ENCODE data around the gene C10orf67. TPM values are rescaled to one million over a fixed set of nuclear protein-coding genes. Genes with fewer than 3 reads are reported as not detected.

Gene C10orf67
- total and polyA plus RNA-seq, 2 of the 8 experiments (the other 6 are each of a cell fraction or from before 2014, with no cell fraction given): 0.05 to 0.11 TPM

DNA sequence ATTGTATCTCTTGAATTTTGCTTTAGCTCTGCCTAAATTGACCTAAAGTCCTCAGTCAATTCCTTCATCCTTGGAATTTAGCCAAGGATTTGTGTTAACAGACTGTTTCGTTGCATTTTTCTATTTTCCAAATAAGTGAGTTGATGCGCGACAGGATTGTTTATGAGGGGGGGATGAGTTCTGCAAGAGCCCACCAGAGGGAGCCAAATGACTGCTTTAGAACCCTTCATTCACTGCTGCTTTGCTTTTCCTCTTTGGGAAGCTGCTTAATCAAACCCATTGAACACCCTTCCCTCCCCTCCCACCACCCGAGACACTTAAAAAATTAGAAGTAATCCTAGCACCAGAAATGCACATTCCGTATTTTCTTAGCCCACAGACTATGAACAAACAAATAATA is 186.2 kb downstream of the C10orf67 start:
- DNase-seq (ENCODE audit: low read depth in 1 of 2, low spot score in 2 of 2): peak in 1 of 2 experiments; percentile 58
- TF ChIP-seq, protein P1, sequence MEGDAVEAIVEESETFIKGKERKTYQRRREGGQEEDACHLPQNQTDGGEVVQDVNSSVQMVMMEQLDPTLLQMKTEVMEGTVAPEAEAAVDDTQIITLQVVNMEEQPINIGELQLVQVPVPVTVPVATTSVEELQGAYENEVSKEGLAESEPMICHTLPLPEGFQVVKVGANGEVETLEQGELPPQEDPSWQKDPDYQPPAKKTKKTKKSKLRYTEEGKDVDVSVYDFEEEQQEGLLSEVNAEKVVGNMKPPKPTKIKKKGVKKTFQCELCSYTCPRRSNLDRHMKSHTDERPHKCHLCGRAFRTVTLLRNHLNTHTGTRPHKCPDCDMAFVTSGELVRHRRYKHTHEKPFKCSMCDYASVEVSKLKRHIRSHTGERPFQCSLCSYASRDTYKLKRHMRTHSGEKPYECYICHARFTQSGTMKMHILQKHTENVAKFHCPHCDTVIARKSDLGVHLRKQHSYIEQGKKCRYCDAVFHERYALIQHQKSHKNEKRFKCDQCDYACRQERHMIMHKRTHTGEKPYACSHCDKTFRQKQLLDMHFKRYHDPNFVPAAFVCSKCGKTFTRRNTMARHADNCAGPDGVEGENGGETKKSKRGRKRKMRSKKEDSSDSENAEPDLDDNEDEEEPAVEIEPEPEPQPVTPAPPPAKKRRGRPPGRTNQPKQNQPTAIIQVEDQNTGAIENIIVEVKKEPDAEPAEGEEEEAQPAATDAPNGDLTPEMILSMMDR (IDR thresholded peaks at IDR 0.05; ENCODE audit: control extremely low read depth in 1 of 3, insufficient read depth in 1 of 3, low read depth in 1 of 3, low read length in 3 of 3): peak; percentile 48 to 87 (median 81)
- TF ChIP-seq SP2 (IDR thresholded peaks at IDR 0.05; ENCODE audit: low read length): no peak
- TF ChIP-seq ZNF274 (IDR thresholded peaks at IDR 0.05; ENCODE audit: borderline replicate concordance, extremely low read depth, low read length): no peak
- TF ChIP-seq, protein P2, sequence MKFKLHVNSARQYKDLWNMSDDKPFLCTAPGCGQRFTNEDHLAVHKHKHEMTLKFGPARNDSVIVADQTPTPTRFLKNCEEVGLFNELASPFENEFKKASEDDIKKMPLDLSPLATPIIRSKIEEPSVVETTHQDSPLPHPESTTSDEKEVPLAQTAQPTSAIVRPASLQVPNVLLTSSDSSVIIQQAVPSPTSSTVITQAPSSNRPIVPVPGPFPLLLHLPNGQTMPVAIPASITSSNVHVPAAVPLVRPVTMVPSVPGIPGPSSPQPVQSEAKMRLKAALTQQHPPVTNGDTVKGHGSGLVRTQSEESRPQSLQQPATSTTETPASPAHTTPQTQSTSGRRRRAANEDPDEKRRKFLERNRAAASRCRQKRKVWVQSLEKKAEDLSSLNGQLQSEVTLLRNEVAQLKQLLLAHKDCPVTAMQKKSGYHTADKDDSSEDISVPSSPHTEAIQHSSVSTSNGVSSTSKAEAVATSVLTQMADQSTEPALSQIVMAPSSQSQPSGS (IDR thresholded peaks at IDR 0.05; ENCODE audit: low read length): 0 out of 2 replicates have a peak, but pooled peaks have one; percentile 59
- peak; percentile 28; the same call in 1 of the 2 replicates for TF ChIP-seq BRCA1 (IDR thresholded peaks at IDR 0.05; ENCODE audit: low read depth, low read length)
- TF ChIP-seq RAD21 (IDR thresholded peaks at IDR 0.05 in 1 of 2, conservative IDR thresholded peaks at IDR 0.05 in 1 of 2; ENCODE audit: low read depth in 2 of 2, low read length in 2 of 2): peak; percentile 95 to 96
- TF ChIP-seq CHD2 (IDR thresholded peaks at IDR 0.05; ENCODE audit: low read length): no peak
- Histone ChIP-seq H3K14ac (ENCODE audit: insufficient read length) (no peak overlapping the region), H3K79me1 (ENCODE audit: low read depth, low read length) (no peaks in the 10 kb centered on the region), H3K23ac (ENCODE audit: insufficient read length) (no peak overlapping the region), H2BK20ac (ENCODE audit: low read length) (no peak overlapping the region), H3K27ac (ENCODE audit: low read depth, low read length) (no peak overlapping the region), H4K5ac (ENCODE audit: insufficient read length, low read depth, low read length) (no peak overlapping the region), H3K9me3 (ENCODE audit: insufficient read depth in 2 of 2, low read depth in 1 of 2, low read length in 1 of 2) (no peaks in the 10 kb centered on the region), H4K20me1 (replicated peaks in 1 of 2; ENCODE audit: control insufficient read depth in 1 of 2, insufficient read depth in 2 of 2, low read length in 2 of 2) (peaks cover 0 to 2% of the 10 kb centered on the region in 2 experiments), H2AFZ (ENCODE audit: low read length) (no peak overlapping the region), H3K36me3 (ENCODE audit: control insufficient read depth in 2 of 4, insufficient read depth in 4 of 4, low read length in 3 of 4) (no peaks in the 10 kb centered on the region), H3K56ac (replicated peaks; ENCODE audit: insufficient read length, low read depth, low read length) (no peak overlapping the region), H3K4me2 (ENCODE audit: insufficient read depth in 1 of 2, low read depth in 2 of 2, low read length in 2 of 2) (peak overlapping the region in 1 of 2 experiments; percentile 66; a peak in 3 of 4 replicates), H4K8ac (ENCODE audit: extremely low read depth, insufficient read depth, low read length) (no peak overlapping the region), H3K18ac (ENCODE audit: extremely low read depth, low read length) (no peak overlapping the region), H3K23me2 (ENCODE audit: low read depth, low read length) (no peaks in the 10 kb centered on the region), H2BK15ac (ENCODE audit: low read length) (no peak overlapping the region), H3K4ac (replicated peaks; ENCODE audit: insufficient read length, low read depth, low read length) (no peak overlapping the region), H3K9ac (replicated peaks in 1 of 4; ENCODE audit: extremely low read depth in 1 of 4, low read depth in 3 of 4, low read length in 3 of 4) (no peak overlapping the region), H4K91ac (replicated peaks; ENCODE audit: insufficient read length, low read length) (no peak overlapping the region), H2BK120ac (replicated peaks; ENCODE audit: low read depth, low read length) (no peak overlapping the region), H2BK5ac (ENCODE audit: low read depth, low read length) (no peak overlapping the region), H3K79me2 (ENCODE audit: control insufficient read depth in 1 of 2, insufficient read depth in 2 of 2, low read length in 2 of 2) (no peaks in the 10 kb centered on the region), H3K4me3 (ENCODE audit: extremely low read depth in 1 of 4, insufficient read depth in 2 of 4, low read depth in 3 of 4, low read length in 4 of 4) (peak overlapping the region in 2 of 4 experiments; percentile 32 to 49; a peak in 4 of 8 replicates), H2AK5ac (ENCODE audit: low read depth, low read length) (no peak overlapping the region), H3K4me1 (replicated peaks in 1 of 4; ENCODE audit: control insufficient read depth in 3 of 4, insufficient read depth in 4 of 4, low read length in 3 of 4) (peaks cover 0 to 2% (median under 1%) of the 10 kb centered on the region in 4 experiments; a peak in 3 of 7 replicates), H2BK12ac (ENCODE audit: low read depth, low read length) (no peak overlapping the region), H3K27me3 (replicated peaks in 1 of 4; ENCODE audit: control insufficient read depth in 3 of 4, extremely low read depth in 1 of 4, insufficient read depth in 3 of 4, low read length in 3 of 4) (peaks cover 0 to 8% (median 0%) of the 10 kb centered on the region in 4 experiments; a peak in 2 of 7 replicates)
- FAIRE-seq: peak; percentile 98
- CTCF ChIA-PET (ENCODE audit: partially characterized antibody): interaction anchor here (0.6 to 10.3 kb wide), 76 partner anchors 9 to 1355 kb away, joined by 3 to 183 read pairs (median 5); partner anchors contain the start of genes OTUD1 and PTF1A
- 7% methylated on average over 5 of the region's 5 CpGs; no CpG with 5 or more reads in 1 of the 2 experiments for WGBS, 2 experiments (ENCODE audit: extremely low coverage in 1 of 2, insufficient coverage in 1 of 2, insufficient read length in 1 of 2, insufficient replicate concordance in 2 of 2, low coverage in 1 of 2, low lambda C conversion rate in 2 of 2, missing lambda C conversion rate in 1 of 2)
- POLR2A ChIA-PET (ENCODE audit: partially characterized antibody): interaction anchor here (1.1 to 1.3 kb wide), 2 partner anchors 11 to 42 kb away, joined by 3 read pairs; no protein-coding TSS in a partner anchor

All from H1 (cell line).